Measurements from ENCODE around the gene PCBP2. TPM values are rescaled to one million over a fixed set of nuclear protein-coding genes. Genes with fewer than 3 reads are reported as not detected.

Gene PCBP2
- total RNA-seq, 1 experiment from 2014 or later, result 856 TPM

DNA sequence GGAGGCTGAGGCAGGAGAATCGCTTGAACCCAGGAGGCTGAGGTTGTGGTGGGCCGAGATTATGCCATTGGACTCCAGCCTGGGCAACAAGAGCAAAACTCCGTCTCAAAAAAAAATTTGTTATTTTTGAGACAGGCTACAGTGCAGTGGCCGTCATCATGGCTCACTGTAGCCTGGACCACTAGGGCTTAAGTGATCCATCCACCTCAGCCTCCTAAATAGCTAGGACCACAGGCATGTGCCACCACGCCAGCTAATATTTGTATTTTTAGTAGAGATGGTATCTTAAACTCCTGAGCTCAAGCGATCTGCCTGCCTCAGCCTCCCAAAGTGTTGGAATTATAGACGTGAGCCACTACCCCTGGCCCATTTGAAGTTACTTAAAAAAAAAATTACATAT, 966 bp upstream of the PCBP2 start (continued):
- no peak for TF ChIP-seq ATF3 (IDR thresholded peaks at IDR 0.05)
- no peak for TF ChIP-seq POLR2AphosphoS5 (IDR thresholded peaks at IDR 0.05; ENCODE audit: low read depth, low read length)
- TF ChIP-seq SP1 (IDR thresholded peaks at IDR 0.05; ENCODE audit: low read depth), result no peak

DNA sequence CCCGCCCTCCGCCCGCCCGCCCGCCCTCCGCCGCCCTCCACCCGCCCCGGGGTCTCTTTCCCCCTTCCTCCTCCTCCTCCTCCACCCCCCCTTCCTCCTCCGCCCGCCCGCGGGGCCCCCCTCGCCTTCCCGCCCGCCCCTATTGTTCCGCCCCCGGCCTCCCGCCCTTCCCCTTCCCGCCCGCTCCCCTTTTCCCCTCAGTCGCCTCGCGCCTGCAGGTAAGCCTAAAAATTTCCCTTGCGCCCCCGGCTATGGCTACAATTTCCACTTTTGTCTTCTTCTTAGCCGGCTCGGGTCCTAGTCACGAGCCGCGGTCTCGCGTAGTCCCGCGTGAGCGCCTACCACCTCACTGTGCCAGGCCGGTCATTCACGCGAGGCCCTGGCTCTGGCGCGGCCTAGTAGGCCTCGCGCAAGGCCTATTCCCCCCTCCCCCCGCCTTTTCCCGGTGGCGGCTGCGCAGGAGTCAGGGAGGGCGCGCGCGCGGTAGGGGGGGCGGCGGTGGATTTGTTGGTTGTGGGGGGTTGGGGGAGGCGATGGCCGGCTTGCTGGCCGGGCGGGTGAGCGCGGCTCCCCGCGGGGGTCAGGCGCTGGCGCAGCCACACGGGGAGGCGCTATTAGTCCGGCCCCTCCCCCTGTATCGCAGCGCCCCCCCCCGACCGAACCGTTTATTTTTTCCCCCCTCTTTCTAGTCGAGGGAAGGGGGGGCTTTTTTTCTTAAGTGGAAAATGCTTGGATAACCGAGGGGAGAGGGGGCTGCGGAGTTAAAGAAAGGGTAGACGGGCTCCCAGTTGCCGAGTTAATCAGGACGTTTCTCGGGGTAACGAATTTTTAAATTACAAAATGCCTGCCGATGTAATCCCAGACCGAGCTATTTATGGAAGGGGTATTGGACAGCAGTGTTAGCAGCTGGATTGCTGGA, 516 bp downstream of the PCBP2 start:
- Histone ChIP-seq H3K79me2 (ENCODE audit: insufficient read depth, low read length) (peaks cover 56% of the 10 kb centered on the region), H4K20me1 (ENCODE audit: insufficient read depth) (peaks cover 39% of the 10 kb centered on the region; the same call in 1 of the 2 replicates), H3K9me3 (ENCODE audit: control insufficient read depth in 1 of 2, insufficient read depth in 1 of 2, low read depth in 1 of 2, low read length in 2 of 2) (no peaks in the 10 kb centered on the region), H3K9ac (ENCODE audit: low read length) (peak overlapping the region; percentile 98), H3K4me2 (ENCODE audit: low read length) (peak overlapping the region; percentile 75), H3K27ac (ENCODE audit: low read depth, low read length) (peak overlapping the region; percentile 96), H3K4me1 (ENCODE audit: control insufficient read depth in 1 of 2, insufficient read depth in 2 of 2, low read length in 2 of 2) (peaks cover 0 to 14% of the 10 kb centered on the region in 2 experiments; a peak in 3 of 4 replicates), H3K9me2 (ENCODE audit: insufficient read depth) (no peaks in the 10 kb centered on the region), H2AFZ (ENCODE audit: low read depth, low read length, poor library complexity, severe bottlenecking) (no peak overlapping the region), H3K4me3 (replicated peaks in 1 of 2; ENCODE audit: low read depth in 1 of 2, low read length in 2 of 2) (peak overlapping the region; percentile 76 to 79), H3K27me3 (ENCODE audit: insufficient read depth, low read length) (no peaks in the 10 kb centered on the region), H3K36me3 (ENCODE audit: control insufficient read depth in 1 of 2, insufficient read depth in 2 of 2, low read length in 2 of 2) (peaks cover 36 to 47% of the 10 kb centered on the region in 2 experiments)
- no TSS peak for BruUV-seq (replicated peaks)
- TF ChIP-seq JUND (IDR thresholded peaks at IDR 0.05) (no peak), POLR2AphosphoS5 (IDR thresholded peaks at IDR 0.05; ENCODE audit: low read depth, low read length) (0 out of 2 replicates have a peak, but pooled peaks have one; percentile 31), ZFX (IDR thresholded peaks at IDR 0.05) (peak; percentile 100), RAD21 (IDR thresholded peaks at IDR 0.05; ENCODE audit: low read depth) (0 out of 2 replicates have a peak, but pooled peaks have one; percentile 21), TCF7L2 (IDR thresholded peaks at IDR 0.05; ENCODE audit: borderline replicate concordance, extremely low read depth, insufficient read depth, insufficient read length) (peak; percentile 54), POLR2A (IDR thresholded peaks at IDR 0.05; ENCODE audit: borderline replicate concordance, extremely low read depth, insufficient read depth, insufficient read length) (peak; percentile 5), ATF3 (IDR thresholded peaks at IDR 0.05) (no peak), EZH2phosphoT487 (IDR thresholded peaks at IDR 0.05; ENCODE audit: borderline replicate concordance) (no peak), CEBPB (IDR thresholded peaks at IDR 0.05; ENCODE audit: low read depth) (no peak), YY1 (IDR thresholded peaks at IDR 0.05; ENCODE audit: extremely low read depth, insufficient replicate concordance, low read depth, low read length) (peak; percentile 47), EGR1 (IDR thresholded peaks at IDR 0.05; ENCODE audit: low read depth) (0 out of 2 replicates have a peak, but pooled peaks have one; percentile 26), SP1 (IDR thresholded peaks at IDR 0.05; ENCODE audit: low read depth) (no peak; the same call in 1 of the 2 replicates), CTCF (IDR thresholded peaks at IDR 0.05 in 2 of 3, conservative IDR thresholded peaks at IDR 0.05 in 1 of 3; ENCODE audit: borderline replicate concordance in 1 of 3, insufficient read depth in 1 of 3, low read depth in 2 of 3, low read length in 2 of 3) (peak; percentile 30 to 63 (median 52); a peak in 5 of 6 replicates), ZNF274 (IDR thresholded peaks at IDR 0.05; ENCODE audit: low read depth, low read length) (no peak)
- TF ChIP-seq, protein P1, sequence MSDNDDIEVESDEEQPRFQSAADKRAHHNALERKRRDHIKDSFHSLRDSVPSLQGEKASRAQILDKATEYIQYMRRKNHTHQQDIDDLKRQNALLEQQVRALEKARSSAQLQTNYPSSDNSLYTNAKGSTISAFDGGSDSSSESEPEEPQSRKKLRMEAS (IDR thresholded peaks at IDR 0.05), result peak; percentile 13; the same call in 1 of the 2 replicates
- TF ChIP-seq, protein P2, sequence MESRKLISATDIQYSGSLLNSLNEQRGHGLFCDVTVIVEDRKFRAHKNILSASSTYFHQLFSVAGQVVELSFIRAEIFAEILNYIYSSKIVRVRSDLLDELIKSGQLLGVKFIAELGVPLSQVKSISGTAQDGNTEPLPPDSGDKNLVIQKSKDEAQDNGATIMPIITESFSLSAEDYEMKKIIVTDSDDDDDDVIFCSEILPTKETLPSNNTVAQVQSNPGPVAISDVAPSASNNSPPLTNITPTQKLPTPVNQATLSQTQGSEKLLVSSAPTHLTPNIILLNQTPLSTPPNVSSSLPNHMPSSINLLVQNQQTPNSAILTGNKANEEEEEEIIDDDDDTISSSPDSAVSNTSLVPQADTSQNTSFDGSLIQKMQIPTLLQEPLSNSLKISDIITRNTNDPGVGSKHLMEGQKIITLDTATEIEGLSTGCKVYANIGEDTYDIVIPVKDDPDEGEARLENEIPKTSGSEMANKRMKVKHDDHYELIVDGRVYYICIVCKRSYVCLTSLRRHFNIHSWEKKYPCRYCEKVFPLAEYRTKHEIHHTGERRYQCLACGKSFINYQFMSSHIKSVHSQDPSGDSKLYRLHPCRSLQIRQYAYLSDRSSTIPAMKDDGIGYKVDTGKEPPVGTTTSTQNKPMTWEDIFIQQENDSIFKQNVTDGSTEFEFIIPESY (IDR thresholded peaks at IDR 0.05; ENCODE audit: extremely low read depth, insufficient replicate concordance, low read length), result peak; percentile 31
- DNase-seq (ENCODE audit: low read depth, low spot score) (peak; percentile 64), ATAC-seq (peak; percentile 68)
- intact Hi-C loops (cut with micrococcal nuclease), result loop anchor here (5.0 kb wide), 1 partner anchor 70 kb away; the partner anchor contains the start of gene SP1
- ChIA-PET POLR2A (interaction anchor here (0.7 to 1.3 kb wide), 3 partner anchors 11 to 834 kb away, joined by 3 read pairs; no protein-coding TSS in a partner anchor), CTCF (no interaction called here), RAD21 (ENCODE audit: low non-redundant PET in 1 of 2, low total read pairs in 2 of 2, uncharacterized antibody in 2 of 2, unreplicated experiment in 2 of 2) (interaction anchor here in 1 of 2 experiments (0.7 kb wide), 1 partner anchor 58 kb away, joined by 4 read pairs; no protein-coding TSS in a partner anchor)
